Activated CD4-positive, CD25-positive, alpha-beta regulatory T cell treated with anti-CD3 and anti-CD28 coated beads, Interleukin-2, amount 50 U/mL, for 16 hours (primary cell): Measurements from ENCODE around the gene LRCH1.

Source experiments
- DNase-seq: peaks from one replicate; pipeline ENCODE4 v3.0.0-alpha.2; 2020; ENCODE audit warnings: low read depth, low spot score

The LRCH1 gene

DNA sequence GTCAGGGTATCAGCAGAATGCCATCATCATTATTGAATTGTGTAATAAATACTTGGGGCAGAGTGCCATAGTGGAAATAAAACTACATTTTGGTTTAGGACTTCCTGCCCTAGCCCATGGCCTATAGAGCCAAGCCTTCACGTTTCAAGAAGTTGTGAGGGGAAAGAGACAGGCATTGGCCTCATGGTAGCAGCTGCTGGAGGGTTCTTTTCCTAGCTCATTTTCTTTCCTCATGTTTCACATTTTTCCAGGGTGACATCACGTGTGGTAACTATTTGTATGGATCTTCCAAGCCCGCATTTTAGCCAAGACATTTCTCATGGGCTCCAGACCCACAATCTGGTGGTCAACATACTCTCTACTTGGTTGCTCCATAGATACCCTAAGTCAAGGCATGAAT is 80.4 kb downstream of the LRCH1 start:
- no peak for DNase-seq

DNA sequence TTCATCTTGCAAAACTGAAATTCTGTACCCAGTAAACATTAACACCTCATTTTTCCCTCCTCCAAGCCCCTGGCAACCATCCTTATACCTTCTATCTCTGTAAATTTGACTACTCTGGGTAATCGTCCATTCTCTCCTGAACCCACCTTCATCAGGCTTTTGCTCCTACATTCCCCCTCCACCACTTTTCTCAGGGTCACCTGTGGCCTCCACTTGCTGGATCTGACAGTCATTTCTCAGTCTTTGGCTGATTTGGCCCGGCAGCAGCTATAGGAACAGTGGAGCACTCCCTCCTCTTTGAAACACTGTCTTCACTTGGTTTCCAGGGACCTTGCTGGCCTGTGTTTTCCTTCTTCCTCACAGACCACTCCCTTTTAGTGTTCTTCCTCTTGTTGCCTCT is 83.5 kb downstream of the LRCH1 start:
- DNase-seq, result no peak

DNA sequence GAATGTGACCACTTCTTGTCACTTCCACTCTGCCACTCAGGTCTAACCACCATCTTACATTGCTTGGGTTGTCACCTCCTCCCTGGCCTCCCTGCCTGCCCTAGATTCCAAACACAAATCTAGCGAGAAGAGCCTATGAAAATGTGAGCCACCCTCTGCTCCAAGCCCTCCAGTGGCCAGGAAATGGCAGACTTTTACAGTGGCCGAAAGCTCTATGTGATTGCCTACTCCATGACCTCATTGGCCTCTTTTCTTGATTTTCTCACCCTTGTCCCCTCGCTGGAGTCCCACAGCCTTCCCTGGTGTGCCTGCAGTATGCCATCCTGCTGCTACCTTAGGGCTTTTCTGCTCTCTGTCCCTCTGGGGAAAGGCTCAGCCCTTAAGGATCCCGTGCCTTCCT is 84.2 kb downstream of the LRCH1 start:
- no peak for DNase-seq

DNA sequence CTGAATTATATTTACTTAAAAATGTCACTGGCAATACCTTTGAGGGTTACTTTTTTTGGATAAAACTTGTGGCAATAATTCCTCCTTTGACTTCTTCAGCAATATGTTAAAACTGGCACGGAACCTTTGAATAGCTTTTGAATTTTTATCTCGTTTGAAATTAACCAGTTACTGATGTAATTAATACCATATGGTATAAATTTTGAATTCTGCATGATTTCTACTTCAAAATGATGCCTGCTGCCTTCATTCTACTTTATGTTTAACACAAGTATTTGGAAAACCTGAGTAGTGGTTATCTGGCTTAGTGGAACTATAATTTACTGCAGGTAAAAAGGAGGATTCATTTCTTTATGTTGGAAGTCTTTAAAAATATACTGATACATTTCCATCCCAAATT is 85.3 kb downstream of the LRCH1 start:
- DNase-seq, result no peak

DNA sequence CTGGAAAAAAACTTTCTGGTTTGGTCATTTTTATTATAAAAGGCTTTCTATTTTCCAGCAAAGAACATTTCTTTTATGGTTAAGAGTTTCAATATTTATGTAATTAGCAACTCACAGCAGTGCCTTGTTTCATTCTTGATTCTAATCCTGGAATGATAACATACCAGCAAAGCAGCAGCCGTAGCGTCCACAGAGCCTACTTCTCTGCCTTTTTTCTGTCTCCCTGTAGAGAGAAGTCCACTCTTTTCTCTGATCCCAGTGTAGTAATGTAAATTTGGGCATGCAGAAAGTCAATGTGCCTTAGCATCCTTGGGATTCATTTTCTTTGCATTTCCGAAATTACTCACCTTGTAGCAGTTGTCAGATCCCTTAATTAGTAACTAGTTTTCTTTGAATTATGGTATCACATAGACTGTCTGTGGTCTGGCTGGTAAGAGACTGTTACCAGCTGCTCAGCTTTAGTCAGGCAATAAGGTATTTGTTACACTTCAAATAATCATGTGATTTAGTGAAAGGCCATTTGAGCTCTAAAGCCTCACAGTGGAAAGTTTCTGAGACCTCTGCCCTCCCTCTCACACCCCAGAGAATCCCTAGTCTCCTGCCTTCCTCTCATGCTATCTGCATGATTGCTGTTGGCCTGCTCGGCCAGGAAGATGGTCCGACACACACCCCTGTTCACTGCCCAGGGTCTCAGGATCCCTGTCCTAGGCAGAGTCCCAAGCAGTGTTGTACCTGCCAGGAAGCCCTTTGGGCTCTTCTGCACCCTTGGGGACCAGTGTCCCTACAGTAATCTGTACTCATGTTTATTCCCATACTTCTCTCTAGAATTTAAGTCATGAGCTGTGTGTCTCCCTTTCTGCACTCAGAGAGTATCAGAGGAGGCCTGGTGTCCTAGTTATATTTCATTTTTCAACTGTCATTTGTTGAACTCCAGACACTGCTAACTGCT is 86.3 kb downstream of the LRCH1 start:
- DNase-seq, result no peak

DNA sequence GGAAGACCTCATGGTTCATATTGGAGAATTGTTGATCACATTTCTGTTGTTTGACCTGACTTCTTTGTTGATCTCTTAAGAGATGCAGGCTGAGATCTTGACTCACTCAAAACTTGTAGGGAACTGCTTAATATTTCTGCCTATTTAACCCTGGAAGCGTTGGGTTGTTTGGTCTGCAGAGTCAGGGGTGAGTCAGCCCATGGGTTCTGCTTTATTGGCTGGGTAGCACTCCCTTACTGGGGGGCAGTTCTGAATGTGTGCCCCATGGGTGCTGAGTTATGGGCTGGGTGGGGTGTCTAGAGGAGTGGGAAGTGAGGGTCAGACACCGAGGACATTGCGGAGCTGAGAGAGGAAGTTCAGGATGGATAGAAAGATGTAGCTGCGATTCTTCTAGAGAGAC is 87.9 kb downstream of the LRCH1 start:
- DNase-seq, result no peak

DNA sequence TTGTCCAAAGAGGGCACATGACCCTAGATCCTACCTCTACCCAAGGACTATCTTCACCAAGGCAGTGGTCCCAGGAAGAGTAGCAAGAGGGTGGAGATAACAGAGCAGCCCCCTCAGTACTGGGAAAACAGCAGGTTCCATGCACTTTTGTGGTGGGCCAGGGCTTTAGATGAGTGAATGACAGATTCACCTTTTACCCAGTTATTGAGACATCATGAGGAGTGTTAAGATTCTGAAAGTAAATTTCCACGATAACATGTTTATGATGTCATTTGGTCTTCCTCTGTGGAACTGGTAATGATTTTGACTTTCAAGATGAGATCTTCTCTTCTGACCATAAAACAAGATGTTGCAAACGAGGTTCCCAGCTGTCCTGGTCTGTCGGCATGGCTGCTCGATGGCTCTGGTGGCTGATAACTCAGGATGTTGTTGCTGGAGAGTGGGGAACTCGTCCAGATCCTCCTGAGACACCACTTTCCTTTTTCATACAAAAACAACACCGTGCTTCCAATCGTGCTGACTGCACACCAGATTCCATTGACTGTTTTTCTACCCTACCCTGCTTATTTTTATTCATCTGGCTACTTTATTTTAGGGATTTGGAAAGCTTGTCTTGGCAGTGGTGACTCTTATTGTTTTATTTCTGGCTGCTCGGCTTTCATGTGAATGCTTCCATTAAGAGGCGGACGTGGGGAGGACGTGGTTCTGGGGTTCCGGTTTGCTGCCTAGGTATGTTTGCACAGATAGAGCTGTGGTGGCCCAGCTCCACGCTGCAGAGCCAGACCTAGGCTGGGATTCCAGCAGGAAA is 88.5 kb downstream of the LRCH1 start:
- no peak for DNase-seq

DNA sequence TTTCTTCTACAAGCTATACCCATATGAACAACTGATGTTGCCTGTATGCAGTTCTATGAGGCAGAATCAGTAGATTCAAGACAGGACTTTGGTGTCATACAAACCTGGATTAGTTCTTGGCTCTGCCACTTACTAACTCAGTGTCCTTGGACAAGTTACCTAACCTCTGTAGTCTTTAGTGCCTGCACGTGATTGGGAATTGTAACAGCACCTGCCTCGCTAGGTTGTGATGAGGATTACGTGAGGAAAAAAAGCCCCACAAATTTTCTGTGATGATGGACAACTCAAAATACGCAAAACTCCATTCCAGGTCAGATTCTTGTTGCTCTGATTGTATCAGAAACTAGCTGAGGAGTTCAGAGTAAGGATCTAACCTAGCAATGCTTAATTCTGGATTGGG is 89.3 kb downstream of the LRCH1 start:
- no peak for DNase-seq

DNA sequence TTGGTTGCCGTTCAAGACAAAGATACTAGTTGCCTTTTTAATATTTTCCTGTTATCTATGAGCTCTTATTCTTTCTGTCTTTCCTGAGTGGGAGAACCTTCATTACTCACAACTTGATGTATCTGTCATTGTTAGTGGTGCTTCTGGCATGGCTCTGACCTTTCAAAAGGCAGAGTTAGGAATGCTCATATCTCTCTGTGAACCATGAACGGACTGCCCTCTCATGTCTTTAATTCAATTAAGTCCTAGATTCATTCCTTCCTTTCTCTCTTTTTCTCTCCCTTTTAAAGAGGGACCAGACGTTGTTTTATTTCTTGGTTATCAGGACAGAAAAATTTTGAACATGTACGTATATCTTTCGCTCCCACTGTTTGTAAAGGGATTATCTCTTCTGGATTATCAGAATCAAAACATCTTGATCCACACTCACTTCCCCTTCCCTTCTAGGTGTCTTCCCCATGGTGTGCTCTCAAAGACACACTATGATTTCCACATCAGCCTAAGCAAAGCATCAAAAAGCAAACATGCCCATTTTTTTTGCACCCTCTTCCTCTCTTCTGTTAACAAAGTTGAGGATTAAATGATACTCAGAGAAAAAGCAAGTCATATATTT is 90.3 kb downstream of the LRCH1 start:
- no peak for DNase-seq

DNA sequence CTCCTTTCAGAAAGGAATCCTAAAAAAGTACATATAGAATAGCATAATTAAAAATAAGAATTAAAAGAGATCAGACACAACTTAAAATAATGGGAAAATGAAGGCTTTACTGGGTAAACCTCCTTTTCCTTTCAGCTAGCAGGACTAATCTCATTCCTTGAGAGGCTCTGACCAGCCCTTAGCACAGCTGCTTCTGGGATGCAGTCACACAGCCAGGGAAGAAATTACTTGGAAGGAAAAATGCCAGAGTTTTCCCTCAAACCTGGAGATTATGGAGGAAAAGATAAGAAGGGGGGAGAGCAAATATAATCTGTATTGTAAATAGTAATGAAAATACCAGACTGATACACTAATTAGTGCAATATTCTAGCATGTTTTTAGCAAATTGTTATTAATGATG is 91.8 kb downstream of the LRCH1 start:
- DNase-seq, result no peak

DNA sequence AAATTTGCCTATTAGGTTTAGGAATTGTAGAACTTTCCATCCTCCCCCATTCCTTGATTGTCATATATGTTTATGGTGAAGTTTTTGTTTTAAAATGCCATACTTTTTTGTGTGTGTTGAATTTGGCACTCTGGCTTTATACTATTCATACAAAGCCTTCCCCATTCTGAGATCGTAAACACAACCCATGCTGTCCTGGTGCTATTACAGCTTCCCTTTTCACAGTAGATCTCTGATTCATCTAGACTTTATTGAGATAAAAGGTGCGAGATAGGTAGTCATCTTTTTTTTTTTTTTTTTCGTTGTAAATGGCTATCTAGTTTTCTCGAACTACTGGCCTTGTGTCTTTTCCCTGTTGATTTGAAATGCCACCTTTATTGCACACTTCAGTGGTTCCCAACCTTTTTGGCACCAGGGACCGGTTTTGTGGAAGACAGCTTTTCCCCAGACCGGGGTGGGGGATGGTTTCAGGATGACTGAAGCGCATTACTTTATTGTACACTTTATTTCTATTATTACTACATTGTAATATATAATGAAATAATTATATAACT is 94.6 kb downstream of the LRCH1 start:
- no peak for DNase-seq

DNA sequence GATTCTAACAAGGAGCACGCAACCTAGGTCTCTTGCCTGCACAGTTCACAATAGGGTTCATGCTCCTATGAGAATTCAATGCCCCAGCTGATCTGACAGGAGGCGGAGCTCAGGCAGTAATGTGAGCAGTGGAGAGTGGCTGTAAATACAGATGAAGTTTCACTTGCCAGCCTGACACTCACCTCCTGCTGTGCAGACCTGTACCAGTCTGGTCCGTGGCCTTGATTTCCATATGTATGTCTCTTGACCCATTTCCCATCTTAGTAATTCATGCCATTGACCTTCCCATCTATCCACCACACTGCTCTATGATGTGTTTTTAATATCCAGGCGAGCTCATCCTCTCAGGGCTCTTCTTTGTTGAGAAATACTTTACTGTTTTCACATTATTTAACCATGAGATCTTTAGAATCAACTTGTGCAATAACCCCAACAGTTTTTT is 95.2 kb downstream of the LRCH1 start:
- no peak for DNase-seq

DNA sequence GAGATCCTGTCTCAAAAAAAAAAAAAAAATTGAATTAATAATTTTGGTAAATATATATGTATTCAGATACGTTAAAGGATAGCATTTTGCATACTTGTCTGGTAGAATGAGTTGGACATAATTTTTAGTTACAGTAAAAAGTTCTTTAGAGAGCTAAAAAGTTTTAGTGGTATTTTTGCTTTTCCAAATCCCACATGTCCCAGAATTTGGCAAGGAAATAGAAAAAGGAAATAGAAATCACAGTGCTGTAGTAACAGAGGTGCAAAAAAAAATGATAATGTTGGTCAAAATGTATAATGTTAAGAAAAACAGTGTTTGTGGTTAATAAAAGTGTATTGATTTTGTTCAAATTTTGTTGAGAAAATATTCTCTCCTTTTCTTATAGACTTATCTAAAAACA is 96.8 kb downstream of the LRCH1 start:
- DNase-seq, result no peak

DNA sequence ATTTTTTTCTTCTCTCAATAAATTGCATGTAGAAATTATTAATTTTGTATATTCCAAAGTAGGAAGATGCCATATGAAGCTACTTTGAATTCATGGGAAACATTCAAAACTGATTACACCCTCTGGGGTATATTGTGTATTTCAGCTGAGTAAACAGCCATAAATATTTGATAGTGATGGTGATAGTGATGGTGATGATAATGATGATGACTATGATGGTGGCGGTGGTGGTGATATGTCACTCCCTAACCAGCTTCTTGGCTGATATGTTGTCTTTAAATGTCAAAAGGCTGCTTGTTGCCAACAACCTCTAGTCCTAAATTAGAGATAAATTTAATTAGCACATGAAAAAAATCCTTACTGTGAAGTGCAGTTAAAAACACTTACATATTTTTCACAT is 102.0 kb downstream of the LRCH1 start:
- no peak for DNase-seq

DNA sequence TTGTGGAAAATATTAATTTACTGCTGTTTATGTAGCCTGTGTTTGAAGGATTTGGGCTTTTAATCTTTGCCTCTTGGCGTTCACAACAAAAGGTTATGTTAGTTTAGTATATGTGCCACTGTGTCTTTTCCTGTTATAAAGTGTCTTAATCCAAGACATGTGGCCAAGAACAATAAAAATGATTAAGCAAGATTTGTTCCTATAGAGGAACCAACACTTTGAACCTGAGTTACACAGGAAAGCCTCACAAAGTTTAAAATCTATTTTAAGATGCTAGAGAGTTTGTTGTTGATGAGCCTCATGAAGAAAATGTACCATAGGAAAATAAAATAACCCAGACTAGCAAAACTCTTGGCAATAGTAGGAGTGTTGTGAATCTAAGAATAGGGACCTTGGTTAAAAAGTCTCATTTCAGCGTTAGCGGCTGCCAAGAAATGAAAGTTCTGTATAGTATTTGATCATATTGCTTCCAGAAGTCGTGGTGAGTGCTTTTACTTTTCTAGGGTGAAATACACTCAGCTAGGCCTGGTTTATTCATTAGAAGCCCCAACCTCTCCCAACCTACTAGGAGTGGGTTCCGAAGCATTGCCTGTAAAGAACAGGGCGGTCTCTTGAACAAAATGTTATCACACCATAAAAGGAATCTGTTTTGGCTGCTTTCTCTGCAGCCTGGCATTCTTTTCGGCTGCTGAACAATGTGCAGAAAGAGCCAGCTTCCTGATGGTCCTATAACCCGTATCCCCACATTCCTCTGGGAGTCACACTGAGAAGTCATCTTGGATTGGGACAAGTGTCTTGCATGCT is 102.6 kb downstream of the LRCH1 start:
- DNase-seq, result no peak

DNA sequence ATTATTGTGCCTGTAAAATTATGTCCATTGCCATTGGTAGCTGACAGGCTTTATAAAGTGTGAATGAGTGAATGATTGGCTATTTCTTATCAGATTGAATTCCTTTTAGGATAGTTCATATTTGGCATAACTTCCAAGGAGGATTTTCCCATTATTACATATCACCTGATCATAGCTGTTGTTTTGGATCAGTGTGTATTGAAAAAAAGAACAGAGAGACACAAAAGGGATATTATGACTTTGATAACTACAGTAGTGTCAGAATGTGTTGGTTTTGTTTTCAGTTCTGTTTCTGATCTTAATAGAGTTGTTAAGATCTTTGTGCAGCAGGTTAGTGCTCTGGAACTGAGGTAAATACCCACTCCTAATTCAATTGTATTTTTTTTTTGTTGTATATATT is 103.8 kb downstream of the LRCH1 start:
- no peak for DNase-seq

DNA sequence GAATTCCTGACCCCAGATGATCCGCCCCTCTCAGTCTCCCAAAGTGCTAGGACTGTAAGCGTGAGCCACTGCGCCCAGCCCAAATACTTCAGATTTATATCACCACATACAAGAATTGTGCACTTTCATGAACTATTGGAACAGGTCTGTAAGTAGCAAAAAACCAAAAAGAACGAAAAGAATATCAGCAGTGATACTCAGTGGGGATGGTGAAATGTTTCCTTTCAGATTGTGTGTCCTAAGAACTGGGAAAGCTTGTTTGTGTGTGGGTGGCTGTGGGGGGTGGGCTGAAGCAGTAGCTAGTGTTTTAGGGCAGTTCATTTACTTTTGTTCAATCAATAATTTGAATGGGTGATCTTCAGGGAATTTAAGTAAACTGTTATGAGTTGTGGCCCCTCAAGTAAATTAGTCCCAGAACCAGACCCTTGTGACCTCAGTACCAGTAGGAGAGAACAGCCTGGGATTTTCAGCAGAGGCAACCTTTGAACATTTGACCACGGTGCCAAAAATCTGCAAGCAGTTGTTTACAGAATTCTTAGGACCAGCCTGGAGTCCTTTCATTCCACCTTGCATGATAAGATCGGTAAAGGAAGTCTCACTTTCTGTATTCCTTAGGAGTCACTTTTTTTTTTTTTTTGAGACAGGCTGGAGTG is 106.6 kb downstream of the LRCH1 start:
- DNase-seq, result no peak

DNA sequence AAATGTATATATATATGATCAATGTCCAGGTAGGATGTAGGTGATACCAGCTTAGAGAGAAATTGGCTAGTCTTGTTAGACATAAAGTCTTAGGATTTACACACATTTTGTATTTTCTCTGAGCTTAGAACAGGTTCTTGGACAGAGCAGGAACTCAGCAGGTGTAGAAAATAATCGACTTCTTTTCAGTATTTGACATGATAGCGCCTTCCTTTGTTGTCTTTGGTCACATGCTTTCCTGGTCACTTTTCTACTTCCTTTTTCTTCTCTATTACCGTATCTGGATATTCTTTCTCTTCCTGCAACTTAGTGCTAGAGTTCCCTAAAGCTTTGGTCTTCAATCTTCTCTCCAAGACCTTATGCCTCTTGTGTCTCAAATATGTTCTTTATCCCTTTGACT is 107.4 kb downstream of the LRCH1 start:
- no peak for DNase-seq

DNA sequence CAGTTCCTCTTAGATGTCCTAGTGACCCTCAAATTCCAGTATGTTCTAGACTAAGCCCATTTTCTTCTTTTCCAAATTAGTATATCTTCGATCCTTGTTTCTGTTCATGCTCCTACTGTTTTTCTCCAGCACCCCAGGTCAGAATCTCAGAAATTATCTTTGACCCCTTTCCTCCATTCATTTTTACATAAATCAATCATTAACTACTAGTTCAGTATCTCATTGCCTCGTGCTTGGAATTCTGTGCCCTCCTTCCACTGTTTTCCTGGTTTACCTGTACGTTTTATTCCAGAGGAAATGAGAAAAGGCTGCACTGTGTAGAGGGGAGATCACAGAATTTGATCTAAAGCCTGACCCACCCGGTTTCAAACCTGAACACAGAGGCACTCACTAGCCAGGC is 107.9 kb downstream of the LRCH1 start:
- DNase-seq, result no peak

DNA sequence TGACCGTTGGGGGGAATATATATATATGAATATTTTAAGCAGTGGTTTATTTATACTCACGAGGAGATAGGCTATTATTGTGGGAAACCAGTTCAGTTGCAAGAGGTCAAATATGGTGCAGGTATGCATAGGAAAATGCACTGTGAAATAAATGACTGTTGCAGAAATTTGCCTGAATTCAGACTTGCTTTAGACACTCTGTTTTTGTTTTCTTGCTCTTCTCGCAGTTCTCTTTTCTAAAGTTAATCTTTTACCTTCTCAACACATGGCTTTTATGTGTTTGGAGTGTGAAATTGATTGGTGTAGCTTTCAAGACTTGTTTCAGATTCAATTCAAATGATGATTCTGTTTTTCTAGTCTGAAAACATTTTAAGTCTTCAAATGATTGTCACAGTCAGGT is 109.7 kb downstream of the LRCH1 start:
- no peak for DNase-seq
